Ureter (tissue), 1 donor: Measurements from ENCODE around the gene SEMG2. TPM values are rescaled to one million over a fixed set of nuclear protein-coding genes. Genes with fewer than 3 reads are reported as not detected.

ENCODE experiments used
- DNase-seq: peaks from one replicate; pipeline ENCODE4 v3.0.0-alpha.2; 2020; ENCODE audit warnings: low spot score
- total RNA-seq: library from RNA; stranded (reverse); gene quantifications from one replicate; pipeline ENCODE4 v1.2.4, GENCODE V29; 2023
- donor health status: DM: yes; HTN: yes; CAD: no.

Gene SEMG2
- total RNA-seq = not detected

GRCh38 chr20:45221076-45221475, at the start of gene SEMG2:
SEMG2 (plus strand) TSS chr20:45221373; CDS start chr20:45221390, 17 bp downstream.
- no peak for DNase-seq

GRCh38 chr20:45173522-45173921, 47.7 kb upstream of the SEMG2 start:
- DNase-seq = no peak

GRCh38 chr20:45174434-45175364, 46.5 kb upstream of the SEMG2 start, which contains the start of gene PI3:
PI3 (plus strand) TSS chr20:45174902; CDS start chr20:45174923, 21 bp downstream.
- DNase-seq = no peak

- no peak for DNase-seq
These were observed 44.5 kb upstream of the SEMG2 start for GRCh38 chr20:45176526-45177267.

- no peak for DNase-seq
These were observed 42.0 kb upstream of the SEMG2 start for GRCh38 chr20:45179166-45179565.

- no peak for DNase-seq
These were observed 39.5 kb upstream of the SEMG2 start for GRCh38 chr20:45181639-45182038.

- DNase-seq = no peak
These were observed 38.1 kb upstream of the SEMG2 start for GRCh38 chr20:45183084-45183483.

GRCh38 chr20:45187693-45188092, 33.5 kb upstream of the SEMG2 start:
- DNase-seq = no peak

- no peak for DNase-seq
These were observed 32.0 kb upstream of the SEMG2 start for GRCh38 chr20:45189067-45189609.

GRCh38 chr20:45189861-45190260, 31.3 kb upstream of the SEMG2 start:
- no peak for DNase-seq

GRCh38 chr20:45191926-45192325, 29.2 kb upstream of the SEMG2 start:
- no peak for DNase-seq

- DNase-seq = no peak
These were observed 27.8 kb upstream of the SEMG2 start for GRCh38 chr20:45193331-45193730.

GRCh38 chr20:45206725-45207124, 14.4 kb upstream of the SEMG2 start, which contains the start of gene SEMG1:
SEMG1 (plus strand) TSS chr20:45207033; CDS start chr20:45207054, 21 bp downstream.
- DNase-seq = no peak

- no peak for DNase-seq
These were observed 11.2 kb upstream of the SEMG2 start for GRCh38 chr20:45209924-45210323.

GRCh38 chr20:45211569-45212474, 9.4 kb upstream of the SEMG2 start:
- no peak for DNase-seq

GRCh38 chr20:45212836-45213235, 8.3 kb upstream of the SEMG2 start:
- DNase-seq = no peak

GRCh38 chr20:45218124-45218523, 3.0 kb upstream of the SEMG2 start:
- DNase-seq = no peak

GRCh38 chr20:45218636-45219035, 2.5 kb upstream of the SEMG2 start:
- no peak for DNase-seq

GRCh38 chr20:45223136-45223535, 2.0 kb downstream of the SEMG2 start:
- no peak for DNase-seq

GRCh38 chr20:45226287-45226686, 5.1 kb downstream of the SEMG2 start:
- no peak for DNase-seq
